Islet precursor cell (in vitro differentiated cells): ENCODE results near the gene FANCE.

Experiments
- DNase-seq: peaks from one replicate; pipeline ENCODE4 v3.0.0-alpha.2; 2018

Gene FANCE

DNA sequence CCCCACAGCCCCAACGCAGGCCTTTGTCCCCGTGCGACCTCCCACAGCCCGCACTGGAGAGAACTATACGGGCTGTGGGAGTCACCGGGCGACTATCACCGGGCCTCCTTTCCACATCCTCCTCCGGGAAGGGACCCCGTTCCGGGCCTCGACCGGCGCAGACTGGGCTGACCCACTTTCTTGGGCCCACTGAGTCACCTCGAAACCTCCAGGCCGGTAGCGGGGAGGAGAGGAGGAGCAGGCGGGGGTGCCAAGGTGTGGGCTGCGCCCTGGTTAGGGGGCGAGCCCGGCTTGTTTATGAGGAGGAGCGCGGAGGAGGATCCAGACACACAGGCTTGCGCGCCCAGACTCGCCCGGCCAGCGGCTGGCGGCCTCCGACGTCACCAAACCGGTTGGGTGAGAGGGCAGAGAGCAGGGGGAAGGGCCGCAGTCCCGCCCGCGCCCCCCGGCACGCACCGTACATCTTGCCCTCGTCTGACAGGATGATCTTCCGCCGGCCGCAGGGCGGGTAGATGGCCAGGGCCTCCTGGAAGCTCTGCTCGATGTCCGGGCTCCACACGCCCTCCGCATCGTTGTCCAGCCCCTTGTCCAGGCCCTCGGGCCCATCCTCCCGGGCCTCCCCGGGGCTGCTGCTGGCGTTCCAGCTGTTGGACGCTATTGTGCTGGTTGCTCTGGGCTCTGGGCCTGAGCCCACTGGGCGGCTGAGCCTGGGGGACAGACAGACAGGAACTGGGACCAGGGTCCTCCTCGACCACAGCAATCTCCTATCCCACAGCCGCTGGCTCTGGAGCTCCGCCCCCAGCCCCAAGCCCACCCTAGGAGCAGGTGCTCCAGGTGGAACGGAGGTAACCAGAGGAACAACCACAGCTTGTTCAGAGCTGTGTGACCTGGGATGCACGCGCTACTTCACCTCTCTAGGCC is 34.1 kb downstream of the FANCE start:
- DNase-seq, result peak; percentile 98

DNA sequence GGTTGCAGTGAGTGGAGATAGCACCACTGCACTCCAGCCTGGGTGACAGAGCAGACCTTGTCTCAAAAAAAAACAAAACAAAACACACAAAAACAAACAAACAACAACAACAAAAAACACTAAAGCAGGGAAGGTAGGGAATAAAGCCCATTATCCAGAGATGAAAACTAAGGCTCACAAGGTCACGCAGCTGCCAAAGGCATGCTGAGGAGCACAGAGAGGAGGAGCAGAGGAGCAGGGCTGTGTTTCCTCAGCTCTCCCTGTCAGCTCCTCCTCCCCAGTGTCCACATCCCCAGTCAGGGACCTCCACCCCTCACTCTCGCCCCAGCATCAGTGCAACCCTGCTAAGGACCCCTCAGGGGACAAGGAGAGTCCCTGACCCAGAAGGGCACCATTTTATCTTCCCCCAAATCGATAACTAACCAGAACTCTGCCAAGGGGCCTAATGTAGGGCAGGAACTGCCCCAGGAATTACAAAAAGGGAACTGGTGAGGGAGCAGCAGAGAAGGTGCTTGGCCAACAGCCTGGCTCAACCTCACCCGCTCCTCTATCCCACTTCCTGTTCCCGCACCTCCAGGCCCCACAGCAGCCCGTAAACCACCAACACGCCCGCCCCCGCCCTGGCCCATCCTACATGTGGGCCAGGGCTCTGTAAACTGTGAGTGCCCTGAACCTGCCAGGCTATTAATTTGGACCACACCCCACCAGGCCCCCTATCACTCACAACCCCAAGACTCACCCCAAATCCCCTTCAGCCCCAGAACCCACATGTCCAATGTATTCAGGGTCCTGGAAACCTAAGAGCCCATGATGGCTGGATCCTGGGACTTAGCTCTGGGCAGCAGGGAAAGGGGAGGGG is 35.7 kb downstream of the FANCE start:
- DNase-seq, result peak; percentile 79

DNA sequence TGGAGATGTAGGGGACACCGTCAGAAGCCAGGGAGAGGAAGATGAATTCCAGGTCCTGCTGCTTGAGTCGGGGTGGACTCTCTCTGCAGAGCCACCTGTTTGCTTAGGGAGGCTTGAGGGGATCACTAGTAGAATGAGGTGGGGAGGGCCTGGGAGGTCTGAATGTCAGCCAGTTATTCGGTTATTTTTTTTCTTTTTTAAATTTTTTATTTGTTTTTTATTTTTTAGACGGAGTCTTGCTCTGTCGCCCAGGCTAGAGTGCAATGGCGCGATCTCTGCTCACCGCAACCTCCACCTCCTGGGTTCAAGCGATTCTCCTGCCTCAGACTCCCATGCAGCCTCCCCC is 36.4 kb downstream of the FANCE start:
- no peak for DNase-seq

DNA sequence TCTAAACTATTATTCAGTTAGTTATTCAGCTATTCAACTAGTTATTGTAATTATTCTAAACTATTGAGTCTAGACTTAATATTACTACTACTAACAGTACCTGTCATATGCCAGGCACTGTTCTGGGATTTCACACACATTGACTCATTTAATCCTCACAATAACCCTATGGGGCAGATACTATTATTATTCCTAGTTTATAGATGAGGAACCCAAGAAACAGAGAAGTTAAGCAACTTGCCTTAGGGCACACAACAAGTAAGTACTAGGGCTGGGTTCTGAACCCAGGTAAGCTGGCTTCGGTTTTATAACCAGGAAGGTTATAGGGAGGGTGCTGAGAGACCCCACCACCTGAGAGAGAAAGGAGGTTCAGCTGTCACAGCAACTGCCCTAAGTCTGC is 36.9 kb downstream of the FANCE start:
- DNase-seq, result no peak

DNA sequence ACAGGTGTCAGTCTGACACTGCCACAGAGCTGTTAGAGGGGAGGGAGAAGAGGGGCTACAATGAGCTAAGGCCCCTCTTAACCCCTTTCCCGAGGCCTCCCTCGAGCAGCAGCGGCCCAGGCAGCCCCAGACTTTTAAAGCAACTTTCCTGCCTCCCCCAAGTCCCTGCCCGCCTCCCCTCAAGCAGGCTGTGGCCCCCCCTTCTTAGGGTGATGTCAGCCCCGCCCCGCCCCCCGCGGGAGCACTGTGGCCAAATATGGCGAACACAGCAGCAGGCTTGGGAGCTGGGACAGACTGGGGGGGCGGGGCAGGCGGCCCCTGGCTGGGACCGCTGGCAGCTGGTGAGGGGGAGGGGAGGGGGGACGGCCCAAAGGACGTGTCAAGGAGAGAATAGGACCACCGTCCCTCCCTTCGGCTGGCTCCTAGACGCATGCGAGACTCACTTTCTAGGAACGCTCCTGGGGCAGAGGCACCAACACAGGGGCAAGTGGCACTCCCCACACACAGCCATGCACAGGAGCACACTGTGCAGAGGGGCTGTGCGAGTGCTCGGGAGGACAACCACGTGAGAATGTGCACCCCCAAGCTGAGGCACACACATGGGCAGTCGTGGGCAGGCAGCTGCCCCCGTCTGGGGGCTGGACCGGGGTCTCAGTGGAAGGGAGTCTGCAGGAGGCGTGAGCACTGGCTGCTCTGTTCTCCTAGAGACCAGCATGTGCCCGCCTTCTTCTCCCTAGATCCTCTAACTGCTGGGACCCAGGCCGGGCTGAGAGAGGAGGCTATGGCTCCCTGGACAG is 38.1 kb downstream of the FANCE start:
- peak; percentile 97 for DNase-seq

DNA sequence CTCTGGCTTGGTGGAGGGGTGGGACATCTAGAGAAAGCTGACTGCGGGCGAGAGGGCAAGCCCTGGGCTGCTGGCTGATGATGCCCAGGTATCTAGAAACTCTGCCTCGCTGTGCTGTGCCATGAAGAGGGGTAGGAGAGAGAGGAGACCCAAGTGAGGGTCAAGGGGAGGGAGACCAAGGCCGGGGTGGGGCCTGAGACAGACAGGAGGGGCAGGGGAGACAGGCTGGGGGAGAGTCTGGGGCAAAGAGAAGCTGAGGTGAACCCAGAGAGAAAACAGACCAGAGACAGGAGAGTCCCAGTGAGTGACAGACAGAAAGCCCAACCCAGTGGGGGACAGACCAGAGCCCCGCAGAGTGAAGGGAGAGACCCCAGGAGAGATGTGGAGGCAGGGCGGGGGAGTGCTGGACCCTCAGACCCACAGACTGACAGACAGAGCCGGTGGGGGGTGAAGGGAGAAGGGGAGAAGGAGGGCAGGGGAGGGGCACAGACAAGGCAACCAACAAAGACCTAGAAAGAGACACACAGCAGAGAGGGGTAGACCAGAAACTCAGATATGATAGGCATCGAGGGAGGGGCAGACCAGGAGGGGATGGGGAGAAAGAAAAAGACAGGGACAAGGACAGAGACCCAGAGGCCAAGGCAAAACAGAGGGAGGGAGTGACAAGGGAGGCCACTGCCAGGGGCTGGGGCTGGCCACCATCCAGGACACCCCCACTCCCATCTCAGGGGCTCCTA is 38.9 kb downstream of the FANCE start:
- DNase-seq, result no peak

DNA sequence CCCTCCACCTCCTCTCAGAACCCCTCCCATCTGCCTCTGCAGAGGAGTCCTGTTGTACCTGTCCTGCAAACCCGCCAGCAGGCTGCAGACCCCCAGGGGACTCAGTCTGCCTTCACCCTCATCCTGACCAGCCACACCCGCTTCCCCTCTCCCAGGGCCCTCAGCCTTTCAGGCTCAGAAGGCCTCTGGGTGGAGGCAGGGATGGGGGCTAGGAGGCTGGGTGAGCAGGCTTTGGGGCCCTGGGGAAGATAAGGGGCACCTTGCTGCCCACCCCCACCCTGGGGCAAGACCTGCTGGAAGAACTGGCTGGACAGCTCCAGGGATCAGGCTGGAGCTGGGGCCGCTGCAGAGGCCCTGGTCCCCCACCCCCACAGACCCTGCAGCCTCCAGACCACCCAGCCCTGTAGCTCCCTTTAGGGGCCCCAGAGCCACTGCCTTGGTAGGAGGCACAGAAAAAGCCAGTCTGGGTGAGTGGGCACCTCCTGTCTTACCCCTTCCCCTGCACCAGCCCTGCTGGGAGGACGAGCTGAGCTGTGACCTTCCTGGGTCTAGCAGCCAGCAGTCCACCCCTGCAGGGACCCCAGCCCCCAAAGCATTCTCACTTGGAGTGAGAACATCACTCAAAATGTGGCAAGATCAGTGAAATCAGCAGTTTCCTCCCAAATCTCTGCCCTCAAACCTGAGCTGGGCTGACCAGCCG is 39.6 kb downstream of the FANCE start:
- DNase-seq, result peak; percentile 81

DNA sequence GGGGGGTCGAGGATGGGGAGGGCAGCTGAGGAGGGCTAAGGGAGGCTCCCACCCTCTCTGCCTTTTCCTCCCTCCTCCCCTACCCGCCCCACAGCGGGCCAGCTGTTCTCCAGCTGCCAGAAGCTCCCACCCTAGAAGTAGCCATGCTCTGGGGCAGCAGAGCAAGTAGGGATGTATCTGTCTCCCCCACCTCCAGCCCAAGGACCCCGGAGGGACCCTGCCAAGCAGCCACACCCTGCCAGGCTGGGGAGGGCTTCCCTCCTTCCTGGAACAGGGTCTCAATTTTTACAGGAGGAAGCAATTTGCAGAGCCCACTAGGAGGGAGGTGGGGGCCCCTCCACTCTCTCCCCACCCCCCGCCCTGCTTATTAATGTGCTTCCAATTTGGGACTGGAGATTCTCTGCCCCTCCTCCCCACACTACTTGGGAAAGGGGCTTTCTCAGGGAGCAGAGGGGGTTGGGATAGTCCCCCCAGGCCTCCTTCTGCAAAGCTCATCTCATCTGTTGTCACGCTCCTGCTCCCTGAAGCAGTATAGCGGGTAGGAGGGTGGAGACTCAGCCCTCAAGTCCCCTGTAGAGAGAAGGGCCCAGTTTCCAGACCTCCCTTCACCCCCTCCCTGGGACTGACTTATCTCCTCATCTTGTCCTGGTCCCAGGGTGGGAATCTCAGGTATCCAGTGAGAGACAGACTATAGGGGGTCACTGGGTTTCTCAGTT is 40.3 kb downstream of the FANCE start:
- DNase-seq, result no peak

DNA sequence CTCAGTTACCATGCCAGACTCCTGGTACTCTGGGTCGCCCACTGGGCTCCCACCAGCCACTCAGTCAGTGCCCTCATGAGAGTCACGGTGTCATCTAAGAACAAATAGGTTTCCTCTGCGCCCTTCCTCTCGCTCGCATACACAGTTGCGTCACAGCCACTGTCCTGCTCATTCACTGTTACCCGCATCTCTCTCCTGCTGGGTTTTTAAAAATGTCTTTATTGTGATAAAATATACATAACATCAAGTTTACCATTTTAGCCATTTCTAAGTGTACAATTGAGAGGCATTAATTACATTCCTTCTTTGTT is 40.8 kb downstream of the FANCE start:
- DNase-seq, result no peak

DNA sequence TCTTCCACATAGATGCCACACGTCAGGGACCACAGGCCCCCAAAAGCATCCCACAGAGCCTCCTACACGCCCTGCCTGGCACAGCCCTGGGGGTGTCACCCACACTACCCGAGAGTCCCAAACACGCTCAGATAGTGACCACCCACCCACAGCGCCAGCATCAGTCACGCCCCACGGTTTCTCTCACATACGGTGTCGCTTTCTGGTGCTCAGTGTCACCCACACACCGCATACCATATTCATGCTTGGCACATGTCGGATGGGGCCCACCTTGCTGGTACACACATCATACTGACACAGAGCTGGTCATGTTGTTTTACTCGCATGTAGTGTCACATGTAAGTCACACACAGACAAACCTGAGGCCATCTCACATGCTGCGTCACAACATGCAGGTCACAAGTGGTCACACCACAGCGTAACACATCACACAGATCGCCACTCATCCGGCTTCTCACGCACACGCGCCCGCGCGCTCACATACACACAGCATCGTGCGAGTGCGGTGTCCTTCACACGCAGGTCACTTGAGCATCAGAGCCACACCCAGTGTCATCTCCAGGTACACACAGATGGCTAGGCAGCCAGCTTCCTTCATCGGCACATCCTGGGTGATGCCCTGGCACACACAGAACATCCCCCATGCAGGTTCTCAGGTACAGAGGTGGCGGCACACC is 41.3 kb downstream of the FANCE start:
- DNase-seq, result no peak

DNA sequence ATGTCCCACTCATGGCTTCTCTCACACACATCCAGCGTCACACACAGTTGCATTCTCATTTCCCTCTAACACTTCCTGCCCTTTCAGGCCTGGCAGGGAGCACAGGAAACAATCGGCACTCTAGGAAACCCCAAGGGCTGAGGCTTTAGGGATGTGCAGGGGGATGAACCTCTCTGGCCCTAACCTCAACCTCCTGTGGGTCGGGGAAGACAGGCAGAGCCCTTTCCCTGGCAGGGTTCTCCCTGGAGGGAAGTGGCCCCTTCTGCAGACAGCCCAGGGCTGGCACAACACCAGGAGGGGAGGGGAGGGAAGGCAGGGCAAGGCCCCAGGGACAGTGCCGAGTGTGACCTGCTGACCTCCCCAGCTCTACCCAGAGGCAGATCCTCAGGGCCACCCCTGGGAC is 42.0 kb downstream of the FANCE start:
- DNase-seq, result no peak

DNA sequence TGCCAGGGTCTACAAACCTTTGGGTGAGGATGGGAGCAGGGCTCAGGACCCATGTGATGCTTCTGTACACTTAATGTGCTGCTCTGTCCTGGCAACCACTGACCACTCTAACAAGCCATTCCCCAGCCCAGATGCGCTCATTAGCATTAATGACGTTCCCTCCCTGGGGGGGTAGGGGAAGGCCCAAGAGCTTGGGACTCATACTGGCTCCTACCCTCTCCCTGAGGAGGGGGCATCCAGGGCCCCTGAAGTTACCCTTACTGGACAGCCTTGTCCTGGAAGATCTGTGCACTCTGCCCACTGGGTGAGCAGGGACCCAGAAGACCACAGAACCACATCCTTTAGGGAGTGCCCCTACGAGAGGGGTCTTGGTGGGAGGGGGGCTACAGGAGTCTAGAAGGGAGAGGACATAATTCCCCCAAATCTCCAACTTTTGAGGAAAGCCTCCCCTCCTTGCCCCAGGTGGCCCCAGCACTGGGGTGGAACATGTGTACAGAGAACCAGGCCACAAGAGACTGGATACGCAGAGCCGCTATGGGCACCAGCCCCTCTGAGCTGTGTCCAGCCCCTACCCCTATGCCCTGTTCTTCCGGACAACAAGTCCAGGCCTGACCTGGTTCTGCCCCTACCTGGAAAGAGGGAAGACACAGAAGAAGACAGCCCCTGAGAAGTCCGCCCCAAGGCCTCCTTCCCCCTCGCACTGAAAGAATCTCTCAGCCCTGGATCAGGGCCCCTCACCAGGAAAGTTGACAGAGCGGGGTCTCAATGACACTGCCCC is 43.3 kb downstream of the FANCE start:
- no peak for DNase-seq

DNA sequence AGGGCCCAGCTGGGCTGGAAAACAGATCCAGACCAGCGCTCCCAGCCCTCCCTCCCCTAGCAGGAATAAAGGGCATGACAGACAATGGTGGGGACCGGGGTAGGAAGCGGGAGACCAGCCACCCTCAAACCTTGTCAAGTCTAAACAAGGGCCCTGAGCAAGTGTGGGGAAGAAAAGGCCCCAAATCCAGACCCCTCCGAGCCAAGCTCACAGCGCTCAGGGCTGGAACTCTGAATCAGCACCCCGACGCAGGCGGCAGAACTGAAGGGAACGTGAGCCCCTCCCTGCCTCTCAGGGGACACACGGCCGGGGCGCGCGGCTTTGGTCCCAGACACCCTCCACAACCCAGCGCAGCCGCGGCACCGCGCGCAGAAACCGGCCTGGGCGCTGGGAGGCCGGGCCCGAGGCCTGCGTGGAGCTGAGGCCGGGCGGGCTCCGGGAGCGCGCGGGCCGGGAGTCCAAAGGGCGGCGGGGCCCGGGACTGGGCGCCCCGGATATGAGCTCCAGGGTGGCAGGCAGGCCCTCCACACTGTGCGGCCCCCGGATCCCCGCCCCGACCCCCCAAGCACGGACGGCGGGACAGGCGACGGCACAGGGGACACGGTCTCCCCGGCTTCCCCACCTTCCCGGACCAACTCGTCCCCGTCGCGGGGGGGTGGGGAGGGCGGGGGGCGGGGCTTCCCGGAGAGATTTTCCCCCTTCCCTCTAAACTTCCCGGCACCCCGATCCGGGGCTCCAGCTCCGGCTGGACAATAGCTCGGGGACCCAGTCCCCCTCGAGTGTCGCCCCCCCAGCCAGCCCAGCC is 44.1 kb downstream of the FANCE start:
- peak; percentile 72 for DNase-seq

DNA sequence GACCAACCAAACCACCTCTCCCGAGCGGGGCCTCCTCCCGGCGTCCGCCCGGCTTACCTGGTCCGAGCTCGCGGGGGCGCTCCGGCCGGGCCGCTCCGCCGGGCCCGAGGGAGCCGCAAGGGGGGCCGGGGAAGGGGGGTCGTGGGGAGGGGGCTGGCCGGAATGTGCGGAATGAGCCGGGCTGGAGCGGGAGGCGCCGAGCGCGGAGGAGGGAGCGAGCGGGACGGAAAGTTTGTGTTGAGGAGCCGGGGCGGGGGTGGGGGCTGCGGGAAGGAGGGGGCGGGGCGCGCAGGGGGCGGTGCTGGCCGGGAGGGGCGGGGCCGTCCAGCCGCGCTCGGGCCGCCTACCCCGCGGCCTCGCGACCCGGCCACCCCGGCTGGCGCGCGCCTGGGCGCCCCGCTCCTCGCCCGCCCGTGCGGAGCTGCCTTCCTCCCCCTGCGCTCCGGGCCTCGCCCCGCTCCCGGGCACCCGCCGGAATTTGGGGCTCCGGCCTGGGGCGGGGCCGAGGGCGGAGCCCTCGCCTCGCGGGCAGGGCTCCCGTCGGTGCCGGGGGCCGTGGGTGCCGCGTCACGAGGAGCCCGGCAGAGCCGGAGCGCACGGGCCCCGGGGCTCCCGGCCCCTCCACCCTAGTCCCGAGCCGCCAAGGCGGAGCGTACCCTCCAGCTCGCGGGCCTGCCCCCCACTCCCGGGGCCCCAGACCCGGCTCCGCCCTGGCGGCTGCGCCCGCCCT is 44.9 kb downstream of the FANCE start, which contains the start of gene TEAD3:
TEAD3 (minus strand) TSS at position 239 of the 730 bp plus-strand sequence.
- DNase-seq, result peak; percentile 95

DNA sequence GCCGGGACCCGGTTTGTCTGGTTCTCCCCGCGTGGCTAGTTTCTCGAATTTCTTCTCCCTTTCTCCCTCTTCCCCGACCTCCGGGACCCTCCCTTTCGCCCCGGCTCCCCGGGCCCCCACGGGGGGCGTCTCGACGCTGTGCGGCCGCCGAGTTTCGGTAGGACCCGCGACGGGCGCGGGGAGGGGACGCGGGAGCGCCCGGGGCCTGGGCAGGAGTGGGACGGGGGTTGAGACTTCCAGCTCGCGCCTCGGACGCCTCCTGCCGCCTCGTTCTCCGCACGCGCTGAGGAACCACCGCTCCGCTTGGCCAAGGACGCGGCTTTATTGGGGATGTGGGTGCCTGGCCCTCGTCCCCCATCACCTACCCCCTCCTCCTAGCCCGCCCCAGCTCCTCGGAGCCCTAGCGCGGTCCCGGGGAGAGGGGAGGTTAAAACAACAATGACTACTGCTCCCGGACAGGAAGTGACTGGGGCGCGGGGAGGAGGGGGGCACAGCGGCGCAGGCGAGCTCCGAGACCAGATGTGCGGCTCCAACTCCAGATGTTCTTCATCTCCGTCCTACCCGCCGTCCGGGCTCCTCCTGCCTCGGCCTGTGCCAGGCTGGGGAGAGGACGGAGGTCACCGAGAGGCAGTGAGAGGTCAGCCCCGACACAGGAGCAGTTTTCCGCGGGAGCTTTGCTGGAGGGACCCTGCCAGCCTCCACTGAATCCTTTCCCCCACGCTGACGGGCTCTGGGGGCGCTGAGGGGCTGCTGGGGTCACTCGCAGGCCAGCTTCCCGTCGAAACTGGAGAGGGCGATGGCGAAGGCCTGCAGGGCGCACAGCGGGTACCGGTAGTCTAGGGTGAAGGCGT is 45.7 kb downstream of the FANCE start:
- DNase-seq, result peak; percentile 81

DNA sequence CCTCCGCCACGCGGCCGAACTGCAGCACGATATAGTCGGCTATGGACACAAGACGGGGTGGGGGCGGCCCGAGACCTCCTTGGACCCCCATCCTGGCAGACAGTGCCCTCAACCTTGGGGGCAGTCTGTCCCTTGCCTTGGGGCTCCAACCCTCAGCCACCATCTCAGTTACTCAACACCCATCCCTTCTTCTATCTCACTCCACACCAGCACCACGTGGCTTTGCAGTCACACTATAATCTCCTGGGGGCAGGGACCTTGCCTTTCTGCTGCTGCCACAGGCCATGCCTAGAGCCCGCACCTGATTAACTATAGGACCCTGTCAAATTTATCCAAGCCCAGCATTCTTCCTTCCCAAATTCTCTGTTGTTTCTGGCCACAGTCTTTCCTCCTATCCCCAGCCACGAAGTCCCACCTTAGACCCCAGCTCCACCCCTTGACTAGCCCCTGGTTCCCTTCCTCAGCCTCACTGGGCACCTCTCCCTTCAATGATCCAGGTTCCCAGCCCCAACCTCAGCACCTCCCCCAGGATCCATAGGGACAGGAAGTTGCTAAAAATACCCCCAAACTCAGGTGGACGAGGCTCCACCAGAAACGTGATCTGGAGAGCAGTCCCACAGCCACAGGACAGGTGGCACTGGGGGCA is 46.4 kb downstream of the FANCE start:
- DNase-seq, result no peak

DNA sequence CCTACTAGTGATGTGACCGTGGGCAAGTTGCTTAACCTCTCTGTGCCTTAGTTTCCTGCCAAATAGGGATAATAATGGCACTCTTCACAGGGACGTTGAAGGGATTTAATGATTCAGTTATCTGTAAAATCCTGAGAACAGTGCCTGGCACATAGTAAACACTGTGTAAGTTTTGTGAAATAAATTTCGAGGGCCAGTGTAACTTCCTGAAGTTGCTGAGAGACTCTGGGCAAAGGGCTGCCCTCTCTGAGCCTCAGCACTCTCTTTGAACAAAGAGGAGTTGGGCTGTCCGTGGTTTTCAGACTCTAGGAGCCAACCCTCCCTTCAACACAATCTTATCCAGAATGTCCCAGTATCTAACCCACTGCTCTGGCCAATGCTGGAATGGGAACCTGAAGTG is 47.2 kb downstream of the FANCE start:
- no peak for DNase-seq
